Astrocyte (in vitro differentiated cells and primary cell): ENCODE data around the gene PPFIA1.

Experiments
- CTCF ChIP-seq: IDR thresholded peaks from 2 replicates; pipeline ENCODE4 v1.5.1; 2011; ENCODE audit warnings: low read depth, mild to moderate bottlenecking, inconsistent platforms, low read length, moderate library complexity; ENCODE audit not compliant: insufficient read depth
- EZH2 ChIP-seq: IDR thresholded peaks from 2 replicates; pipeline ENCODE4 v1.6.1; 2012; ENCODE audit warnings: mild to moderate bottlenecking, low read length, inconsistent platforms; ENCODE audit not compliant: insufficient read depth

GRCh38 chr11:70381872-70382861 lies 111.7 kb downstream of the PPFIA1 start:
- TF ChIP-seq EZH2: no peak
- peak; percentile 15 for TF ChIP-seq CTCF
